GM10266 (cell line): ENCODE results near the gene VPS41.

Experiments used
- DNase-seq: peaks from one replicate; pipeline ENCODE4 v3.0.0; 2012; ENCODE audit errors: extremely low spot score
- CTCF ChIP-seq: IDR thresholded peaks from 2 replicates; pipeline ENCODE4 v1.5.1; 2012; ENCODE audit warnings: mild to moderate bottlenecking, low read depth; ENCODE audit not compliant: control insufficient read depth, insufficient read depth; ENCODE audit errors: missing control alignments

VPS41 gene

GRCh38 chr7:38728145-38728544, 180.8 kb downstream of the VPS41 start:
- no peak for TF ChIP-seq CTCF
- DNase-seq = no peak

GRCh38 chr7:38727184-38727940, 181.6 kb downstream of the VPS41 start:
- DNase-seq = no peak
- no peak for TF ChIP-seq CTCF

GRCh38 chr7:38723327-38723726, 185.7 kb downstream of the VPS41 start:
- TF ChIP-seq CTCF = no peak
- DNase-seq = no peak

- DNase-seq = no peak
- TF ChIP-seq CTCF = no peak
Measured at GRCh38 chr7:38716397-38716796, 192.6 kb downstream of the VPS41 start.

GRCh38 chr7:38709123-38709522, 199.9 kb downstream of the VPS41 start:
- TF ChIP-seq CTCF = no peak
- no peak for DNase-seq

GRCh38 chr7:38704751-38705150, 204.2 kb downstream of the VPS41 start:
- TF ChIP-seq CTCF = no peak
- no peak for DNase-seq

GRCh38 chr7:38704041-38704547, 204.9 kb downstream of the VPS41 start:
- no peak for TF ChIP-seq CTCF

More at GRCh38 chr7:38704041-38704547, 204.9 kb downstream of the VPS41 start:
- no peak for DNase-seq
